AG04449 (cell line): ENCODE data around the gene CAPSL.
"Not testable (repeated sequence)": the region's sequence is repeated elsewhere in the genome, so short reads cannot be mapped to it uniquely, and the experiment has no call there.

Experiments used
- CTCF ChIA-PET: fragments of 350-600 bp; formaldehyde crosslinking; extraction: SDS; loops from one replicate; lab custom pipeline; 2021; ENCODE audit warnings: antibody characterized with exemption; lab: Yijun Ruan, JAX
- POLR2A ChIA-PET: fragments of 400-600, 350-600 bp; formaldehyde crosslinking; extraction: SDS; loops from one replicate; lab custom pipeline; 2020; ENCODE audit warnings: antibody characterized with exemption, inconsistent platforms; lab: Yijun Ruan, JAX
- DNase-seq: peaks from one replicate; pipeline ENCODE4 v3.0.0-alpha.2; 2010; ENCODE audit warnings: low read depth, low spot score
- H3K4me3 ChIP-seq: 2 replicates; pipeline ENCODE4 v1.5.1; 2011; ENCODE audit warnings: low read depth, mild to moderate bottlenecking, control low read depth, low read length
- TF ChIP-seq, protein P1 (sequence below): IDR thresholded peaks from one replicate; pipeline ENCODE4 v1.5.1; 2011; ENCODE audit warnings: mild to moderate bottlenecking, moderate library complexity, low read length, control low read depth, inconsistent platforms; ENCODE audit not compliant: insufficient read depth; ENCODE audit errors: missing control alignments

Gene CAPSL

DNA sequence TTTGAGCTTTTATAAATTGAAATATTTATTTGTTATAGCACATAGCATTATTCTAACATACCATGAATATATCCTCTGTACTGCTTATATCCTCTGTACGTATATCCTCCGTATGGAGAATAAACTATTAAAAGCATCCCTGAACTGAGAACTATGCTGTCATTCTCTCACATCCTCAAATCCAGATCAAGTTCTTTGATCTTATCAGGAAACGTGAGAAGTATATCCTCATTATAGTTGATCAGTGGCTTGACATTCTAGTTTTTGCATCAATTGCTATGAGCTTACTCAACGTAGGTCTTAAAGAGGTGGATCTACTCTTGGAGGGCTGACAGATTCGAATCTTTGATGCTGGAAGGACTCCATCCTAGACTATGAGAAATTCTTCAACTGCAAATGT, 44.3 kb downstream of the CAPSL start:
- ChIA-PET POLR2A (no interaction called here), CTCF (interaction anchor here (1.4 kb wide), 1 partner anchor 9 kb away, joined by 3 read pairs; no protein-coding TSS in a partner anchor)
- TF ChIP-seq, protein P1, sequence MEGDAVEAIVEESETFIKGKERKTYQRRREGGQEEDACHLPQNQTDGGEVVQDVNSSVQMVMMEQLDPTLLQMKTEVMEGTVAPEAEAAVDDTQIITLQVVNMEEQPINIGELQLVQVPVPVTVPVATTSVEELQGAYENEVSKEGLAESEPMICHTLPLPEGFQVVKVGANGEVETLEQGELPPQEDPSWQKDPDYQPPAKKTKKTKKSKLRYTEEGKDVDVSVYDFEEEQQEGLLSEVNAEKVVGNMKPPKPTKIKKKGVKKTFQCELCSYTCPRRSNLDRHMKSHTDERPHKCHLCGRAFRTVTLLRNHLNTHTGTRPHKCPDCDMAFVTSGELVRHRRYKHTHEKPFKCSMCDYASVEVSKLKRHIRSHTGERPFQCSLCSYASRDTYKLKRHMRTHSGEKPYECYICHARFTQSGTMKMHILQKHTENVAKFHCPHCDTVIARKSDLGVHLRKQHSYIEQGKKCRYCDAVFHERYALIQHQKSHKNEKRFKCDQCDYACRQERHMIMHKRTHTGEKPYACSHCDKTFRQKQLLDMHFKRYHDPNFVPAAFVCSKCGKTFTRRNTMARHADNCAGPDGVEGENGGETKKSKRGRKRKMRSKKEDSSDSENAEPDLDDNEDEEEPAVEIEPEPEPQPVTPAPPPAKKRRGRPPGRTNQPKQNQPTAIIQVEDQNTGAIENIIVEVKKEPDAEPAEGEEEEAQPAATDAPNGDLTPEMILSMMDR, result no peak
- H3K4me3 ChIP-seq, result no peak overlapping the region
- no peak for DNase-seq

- H3K4me3 ChIP-seq, DNase-seq, POLR2A ChIA-PET: not testable (repeated sequence)
- CTCF ChIA-PET, result interaction anchor here (1.4 kb wide), 1 partner anchor 8 kb away, joined by 3 read pairs; no protein-coding TSS in a partner anchor
Observed at GRCh38 chr5:35892799-35893198, 45.6 kb downstream of the CAPSL start.

DNA sequence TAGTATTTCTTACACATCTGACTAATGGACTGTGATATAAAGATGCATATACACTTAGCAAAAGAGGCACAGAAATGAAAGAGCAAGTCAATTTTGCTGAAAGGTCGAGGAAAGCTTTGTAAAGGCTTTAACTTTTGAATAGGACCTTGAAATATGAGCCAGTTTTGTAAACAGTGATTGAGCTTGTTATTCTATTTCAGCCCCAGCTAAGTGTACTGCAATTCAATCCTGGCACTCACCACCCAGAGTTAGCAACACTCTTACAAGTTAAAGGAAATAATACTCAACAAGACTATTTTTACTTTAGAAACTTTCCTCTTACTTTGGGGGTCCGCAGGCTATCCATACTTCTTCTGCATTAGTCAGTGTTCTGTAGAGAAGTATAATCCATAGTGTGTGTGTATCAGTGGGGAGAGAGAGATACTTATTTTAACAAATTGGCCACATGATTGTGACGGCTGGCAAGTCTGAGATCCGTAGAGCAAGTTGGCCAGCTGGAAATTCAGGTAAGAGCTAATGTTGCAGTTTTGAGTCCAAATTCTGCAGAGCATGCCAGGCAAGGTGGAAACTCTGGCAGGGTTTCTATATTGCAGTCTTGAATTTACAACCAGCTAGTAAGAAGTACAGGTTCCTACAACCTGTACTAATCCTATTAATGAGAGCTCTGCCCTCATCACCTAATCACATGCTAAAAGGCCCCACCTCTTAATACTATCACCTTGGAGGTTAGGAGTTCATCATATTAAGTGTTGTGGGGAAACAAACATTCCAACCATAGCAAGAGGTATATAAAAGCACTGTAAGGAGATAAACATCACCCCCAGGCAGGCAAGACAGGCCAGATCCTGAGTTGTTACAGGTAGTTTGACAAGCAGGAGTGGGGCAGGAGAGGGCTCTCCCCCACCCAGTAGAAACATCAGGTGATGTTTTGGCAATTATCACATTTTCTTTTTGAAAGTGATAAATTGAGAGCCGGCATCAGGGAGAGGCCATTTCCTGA, 48.1 kb downstream of the CAPSL start:
- POLR2A ChIA-PET, result no interaction called here
- no peak for DNase-seq
- CTCF ChIA-PET, result no interaction called here
- TF ChIP-seq, protein P1, result no peak
- H3K4me3 ChIP-seq, result no peak overlapping the region

GRCh38 chr5:35887321-35888100, 50.9 kb downstream of the CAPSL start:
- TF ChIP-seq, protein P1, result no peak
- CTCF ChIA-PET, result no interaction called here
- POLR2A ChIA-PET, result no interaction called here
- DNase-seq, result no peak
- H3K4me3 ChIP-seq, result no peak overlapping the region

GRCh38 chr5:35886381-35886780, 52.0 kb downstream of the CAPSL start:
- H3K4me3 ChIP-seq, result no peak overlapping the region
- no peak for DNase-seq
- ChIA-PET POLR2A (no interaction called here), CTCF (no interaction called here)
- TF ChIP-seq, protein P1, result no peak

DNA sequence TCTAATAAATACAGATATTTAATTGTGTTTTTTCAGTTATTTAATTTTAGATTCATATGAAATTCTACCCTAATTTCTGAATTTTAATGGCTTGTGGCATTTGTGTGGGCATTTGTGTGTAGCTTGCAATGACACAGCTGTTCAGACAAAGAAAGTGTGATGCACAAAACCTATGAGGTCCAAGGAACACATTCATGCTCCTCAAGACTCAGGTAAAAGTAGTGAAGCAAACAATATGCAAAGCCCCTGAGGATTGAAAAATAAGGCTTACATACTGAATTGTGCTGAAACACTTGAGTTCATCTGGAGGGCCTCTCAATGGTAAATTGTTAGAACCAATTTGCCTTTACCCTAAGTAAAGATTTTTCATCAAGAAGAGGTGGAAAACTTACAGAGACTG, 53.6 kb downstream of the CAPSL start:
- no peak overlapping the region for H3K4me3 ChIP-seq
- ChIA-PET CTCF (interaction anchor here (1.5 to 1.6 kb wide), 2 partner anchors 9 to 107 kb away, joined by 3 to 4 read pairs; no protein-coding TSS in a partner anchor), POLR2A (no interaction called here)
- DNase-seq, result no peak
- TF ChIP-seq, protein P1, result no peak
